GM12878 (cell line): ENCODE data around the gene TEX44. TPM values are rescaled to one million over a fixed set of nuclear protein-coding genes. Genes with fewer than 3 reads are reported as not detected.

Experiments
- ATAC-seq: fragments of 200-7000 bp; cut with Tn5 transposase; 3 replicates; pipeline ENCODE4 v1.9.1; 2020; ENCODE audit warnings: mild to moderate bottlenecking, moderate library complexity
- BruUV-seq: library from RNA; stranded (reverse); fragments of 400-500 nt; replicated peaks from 2 replicates; lab custom pipeline; 2021; lab: Mats Ljungman, UMichigan
- CTCF ChIA-PET: fragments of 300-600 bp; sonication (Branson Sonifier 250); formaldehyde crosslinking; extraction: SDS; loops from one replicate; lab custom pipeline; 2021; ENCODE audit warnings: inconsistent platforms; lab: Yijun Ruan, JAX
- POLR2A ChIA-PET: fragments of 350-600 bp; formaldehyde crosslinking; extraction: SDS; loops from one replicate; lab custom pipeline; 2021; ENCODE audit warnings: inconsistent platforms; lab: Charles Lee
- RAD21 ChIA-PET: fragments of 300-600 bp; sonication (Branson Sonifier 250); formaldehyde crosslinking; loops from one replicate; lab custom pipeline; 2023; ENCODE audit warnings: antibody characterized with exemption; ENCODE audit not compliant: unreplicated experiment; lab: Charles Lee
- SMC1A ChIA-PET: fragments of 300-600 bp; sonication (Branson Sonifier 250); formaldehyde crosslinking; loops from one replicate; lab custom pipeline; 2023; ENCODE audit not compliant: unreplicated experiment, uncharacterized antibody; lab: Charles Lee
- DNase-seq: peaks from one replicate; pipeline ENCODE4 v3.0.0-alpha.2; 2011; ENCODE audit warnings: low read depth, low spot score
- FAIRE-seq: peaks from 3 replicates; lab custom pipeline; 2011; peaks lifted over from hg19 to GRCh38; lab: Jason Lieb, UNC
- H2AFZ ChIP-seq: 2 replicates; pipeline ENCODE4 v1.6.0; 2011; ENCODE audit warnings: low read depth, low read length, control low read depth; ENCODE audit not compliant: control insufficient read depth
- H3K27ac ChIP-seq: 2 replicates; pipeline ENCODE4 v1.5.1; 2011; ENCODE audit warnings: control low read depth; ENCODE audit not compliant: control insufficient read depth, insufficient read depth
- H3K27me3 ChIP-seq, 2 experiments: replicated peaks in 1 of 2; 2 replicates each; pipeline versions ENCODE4 v1.6.0 to v1.6.1; 2011; ENCODE audit warnings: low read length in 1 of 2; ENCODE audit not compliant: control insufficient read depth in 2 of 2, insufficient read depth in 2 of 2
- H3K36me3 ChIP-seq, 2 experiments: 2 replicates each; pipeline ENCODE4 v1.5.1; 2011; ENCODE audit warnings: low read length in 1 of 2; ENCODE audit not compliant: control insufficient read depth in 2 of 2, insufficient read depth in 2 of 2
- H3K4me1 ChIP-seq: 2 replicates; pipeline ENCODE4 v1.6.1; 2011; ENCODE audit warnings: mild to moderate bottlenecking, low read length, moderate library complexity, mixed read lengths; ENCODE audit not compliant: control insufficient read depth, insufficient read depth
- H3K4me2 ChIP-seq: 2 replicates; pipeline ENCODE4 v1.6.0; 2011; ENCODE audit warnings: control low read depth; ENCODE audit not compliant: control insufficient read depth, insufficient read depth
- H3K4me3 ChIP-seq: fragments of 200-600 bp; sonication (generic); 2 replicates; pipeline ENCODE4 v1.5.1; 2016
- H3K79me2 ChIP-seq: 2 replicates; pipeline ENCODE4 v1.6.0; 2011; ENCODE audit warnings: low read length; ENCODE audit not compliant: control insufficient read depth, insufficient read depth
- H3K9ac ChIP-seq: 2 replicates; pipeline ENCODE4 v1.8.0; 2011; ENCODE audit warnings: low read length, control low read depth, mixed read lengths; ENCODE audit not compliant: control insufficient read depth, insufficient read depth
- H3K9me3 ChIP-seq: replicated peaks from 3 replicates; pipeline ENCODE4 v1.5.1; 2011; ENCODE audit warnings: mild to moderate bottlenecking, low read length; ENCODE audit not compliant: control insufficient read depth, insufficient read depth
- H4K20me1 ChIP-seq: 2 replicates; pipeline ENCODE4 v1.6.0; 2011; ENCODE audit not compliant: control insufficient read depth, insufficient read depth
- BRCA1 ChIP-seq: IDR thresholded peaks from 2 replicates; pipeline ENCODE4 v1.6.1; 2011; ENCODE audit warnings: low read depth, low read length, improper control_type of control experiment
- CREM ChIP-seq: IDR thresholded peaks from 2 replicates; pipeline ENCODE4 v1.6.1; 2014; ENCODE audit warnings: antibody characterized with exemption, low read depth
- EGR1 ChIP-seq, 2 experiments: IDR thresholded peaks; 1 replicate in 1 of 2; 2 replicates in 1 of 2; pipeline ENCODE4 v1.6.1; 2011 to 2012; ENCODE audit warnings: low read depth in 2 of 2, low read length in 2 of 2, borderline replicate concordance in 1 of 2, mild to moderate bottlenecking in 1 of 2, moderate library complexity in 1 of 2
- NRF1 ChIP-seq: conservative IDR thresholded peaks from 2 replicates; pipeline ENCODE4 v1.6.1; 2011; ENCODE audit warnings: mild to moderate bottlenecking, low read depth, low read length, improper control_type of control experiment
- PRDM15 ChIP-seq: fragments of 450-650 bp; formaldehyde crosslinking; IDR thresholded peaks from 2 replicates; pipeline ENCODE4 v1.4.0; 2020; ENCODE audit warnings: mild to moderate bottlenecking, moderate library complexity
- RAD21 ChIP-seq: IDR thresholded peaks from 2 replicates; pipeline ENCODE4 v1.6.1; 2011; ENCODE audit warnings: mild to moderate bottlenecking, low read depth, low read length, moderate library complexity; ENCODE audit not compliant: insufficient read depth
- SPI1 ChIP-seq: IDR thresholded peaks from 2 replicates; pipeline ENCODE4 v1.6.1; 2011; ENCODE audit warnings: low read depth, mild to moderate bottlenecking, low read length, moderate library complexity, borderline replicate concordance; ENCODE audit not compliant: insufficient read depth
- ZNF384 ChIP-seq: IDR thresholded peaks from 2 replicates; pipeline ENCODE4 v1.6.1; 2012; ENCODE audit warnings: low read depth, mild to moderate bottlenecking, low read length, improper control_type of control experiment, borderline replicate concordance
- WGBS: methylation state at CpG from one replicate; pipeline ENCODE4 v1.1.6; 2016; ENCODE audit warnings: low lambda C conversion rate; ENCODE audit not compliant: insufficient replicate concordance, insufficient coverage; ENCODE audit errors: missing lambda C conversion rate; 5-methylcytosine and 5-hydroxymethylcytosine counted together
- in situ Hi-C: fragments of 300-500 bp; cut with MboI; formaldehyde crosslinking; loops from 9 replicates; pipeline ENCODE4 v1.14.3; 2018; ENCODE audit warnings: mixed read lengths
- intact Hi-C: fragments of 100-400 bp; cut with micrococcal nuclease; formaldehyde crosslinking; loops from one replicate; pipeline ENCODE4 v1.14.2; 2022; ENCODE audit not compliant: unreplicated experiment
- polyA plus RNA-seq, 11 experiments: library from polyadenylated mRNA; depleted of rRNA in 4 of 11; unstranded in 6 of 11; stranded (reverse) in 5 of 11; fragments of >200 nt; fragmentation: Nextera tagmentation in 4 of 11; fragmentation: Illumina TruSeq in 1 of 11; extraction: Ambion mirVana in 4 of 11; extraction: Trizol in 1 of 11; gene quantifications; 1 replicate in 1 of 11; 2 replicates in 10 of 11; pipeline versions ENCODE4 v1.2.1 to v1.2.3, GENCODE V29; 2011 to 2016; ENCODE audit warnings: inconsistent platforms in 2 of 11, missing spikeins in 2 of 11, low read depth in 1 of 11
- total RNA-seq, 4 experiments: library from RNA; depleted of rRNA in 3 of 4; stranded (reverse); fragments of >200 nt in 3 of 4; fragmentation: Illumina TruSeq in 1 of 4; extraction: Trizol in 1 of 4; gene quantifications; 2 replicates each; pipeline versions ENCODE4 v1.2.1 to v1.2.3, GENCODE V29; 2013 to 2021
- TF ChIP-seq, protein P1 (sequence below): fragments of 450-650 bp; formaldehyde crosslinking; IDR thresholded peaks from 2 replicates; pipeline ENCODE4 v1.4.0; 2022; ENCODE audit warnings: mild to moderate bottlenecking, moderate library complexity
- TF ChIP-seq, protein P2 (sequence below): IDR thresholded peaks from 2 replicates; pipeline ENCODE4 v1.6.1; 2012; ENCODE audit warnings: low read depth, low read length, improper control_type of control experiment

The TEX44 gene
- total and polyA plus RNA-seq, 10 of the 15 experiments (the other 5 are each of a cell fraction or from before 2014, with no cell fraction given), result not detected

- TF ChIP-seq, protein P1, sequence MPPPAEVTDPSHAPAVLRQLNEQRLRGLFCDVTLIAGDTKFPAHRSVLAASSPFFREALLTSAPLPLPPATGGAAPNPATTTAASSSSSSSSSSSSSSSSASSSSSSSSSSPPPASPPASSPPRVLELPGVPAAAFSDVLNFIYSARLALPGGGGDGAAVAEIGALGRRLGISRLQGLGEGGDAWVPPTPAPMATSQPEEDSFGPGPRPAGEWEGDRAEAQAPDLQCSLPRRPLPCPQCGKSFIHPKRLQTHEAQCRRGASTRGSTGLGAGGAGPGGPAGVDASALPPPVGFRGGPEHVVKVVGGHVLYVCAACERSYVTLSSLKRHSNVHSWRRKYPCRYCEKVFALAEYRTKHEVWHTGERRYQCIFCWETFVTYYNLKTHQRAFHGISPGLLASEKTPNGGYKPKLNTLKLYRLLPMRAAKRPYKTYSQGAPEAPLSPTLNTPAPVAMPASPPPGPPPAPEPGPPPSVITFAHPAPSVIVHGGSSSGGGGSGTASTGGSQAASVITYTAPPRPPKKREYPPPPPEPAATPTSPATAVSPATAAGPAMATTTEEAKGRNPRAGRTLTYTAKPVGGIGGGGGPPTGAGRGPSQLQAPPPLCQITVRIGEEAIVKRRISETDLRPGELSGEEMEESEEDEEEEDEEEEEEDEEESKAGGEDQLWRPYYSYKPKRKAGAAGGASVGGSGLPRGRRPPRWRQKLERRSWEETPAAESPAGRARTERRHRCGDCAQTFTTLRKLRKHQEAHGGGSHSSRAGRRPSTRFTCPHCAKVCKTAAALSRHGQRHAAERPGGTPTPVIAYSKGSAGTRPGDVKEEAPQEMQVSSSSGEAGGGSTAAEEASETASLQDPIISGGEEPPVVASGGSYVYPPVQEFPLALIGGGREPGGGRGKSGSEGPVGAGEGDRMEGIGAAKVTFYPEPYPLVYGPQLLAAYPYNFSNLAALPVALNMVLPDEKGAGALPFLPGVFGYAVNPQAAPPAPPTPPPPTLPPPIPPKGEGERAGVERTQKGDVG (CRISPR knock-in tag), result no peak
- TF ChIP-seq SPI1, result no peak
These were observed 25.5 kb upstream of the TEX44 start (continued) for GRCh38 chr2:231567159-231567558.

- in situ Hi-C loops, result no loop called here
- no peak overlapping the region for H3K4me3 ChIP-seq
- SMC1A ChIA-PET, result interaction anchor here (1.0 to 7.9 kb wide), 2 partner anchors 19 to 31 kb away, joined by 3 to 112 read pairs; no protein-coding TSS in a partner anchor
- intact Hi-C loops, result no loop called here
- FAIRE-seq, result no peak
- 64% methylated on average over 6 of the region's 6 CpGs for WGBS
- H3K4me1 ChIP-seq, result no peaks in the 10 kb centered on the region; the same call in 1 of the 2 replicates
- no peak overlapping the region for H2AFZ ChIP-seq
- RAD21 ChIA-PET, result interaction anchor here (0.5 to 10.1 kb wide), 4 partner anchors 9 to 219 kb away, joined by 3 to 118 read pairs (median 4); no protein-coding TSS in a partner anchor
- H3K79me2 ChIP-seq, result no peaks in the 10 kb centered on the region
- no TSS peak for BruUV-seq
- no peaks in the 10 kb centered on the region for H3K36me3 ChIP-seq
- no peak for ATAC-seq
- POLR2A ChIA-PET, result interaction anchor here (1.3 kb wide), 1 partner anchor 33 kb away, joined by 3 read pairs; no protein-coding TSS in a partner anchor
- TF ChIP-seq NRF1 (no peak), CREM (no peak), PRDM15 (CRISPR knock-in tag) (no peak), RAD21 (no peak), BRCA1 (no peak), EGR1 (IDR thresholded peaks at IDR 0.05; ENCODE audit: borderline replicate concordance in 1 of 2, low read depth in 2 of 2, low read length in 2 of 2) (no peak), ZNF384 (no peak)
- TF ChIP-seq, protein P2, sequence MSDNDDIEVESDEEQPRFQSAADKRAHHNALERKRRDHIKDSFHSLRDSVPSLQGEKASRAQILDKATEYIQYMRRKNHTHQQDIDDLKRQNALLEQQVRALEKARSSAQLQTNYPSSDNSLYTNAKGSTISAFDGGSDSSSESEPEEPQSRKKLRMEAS, result no peak
- no peak overlapping the region for H3K27ac ChIP-seq
- H3K9ac ChIP-seq, result no peak overlapping the region
- no peaks in the 10 kb centered on the region for H4K20me1 ChIP-seq
- no peaks in the 10 kb centered on the region for H3K9me3 ChIP-seq
- DNase-seq, result no peak
- no peaks in the 10 kb centered on the region for H3K27me3 ChIP-seq
- CTCF ChIA-PET, result interaction anchor here (9.5 kb wide), 1 partner anchor 31 kb away, joined by 218 read pairs; no protein-coding TSS in a partner anchor
- H3K4me2 ChIP-seq, result no peak overlapping the region
These were observed 24.4 kb upstream of the TEX44 start for GRCh38 chr2:231568098-231568784.
